HG03442 (cell line): ENCODE measurements around the gene PSAP.

Experiments used
- ATAC-seq: cut with Tn5 transposase; IDR thresholded peaks from one replicate; pipeline ENCODE4 v1.9.1; 2021; ENCODE audit warnings: mild to moderate bottlenecking, moderate library complexity; ENCODE audit not compliant: unreplicated experiment

The PSAP gene

DNA sequence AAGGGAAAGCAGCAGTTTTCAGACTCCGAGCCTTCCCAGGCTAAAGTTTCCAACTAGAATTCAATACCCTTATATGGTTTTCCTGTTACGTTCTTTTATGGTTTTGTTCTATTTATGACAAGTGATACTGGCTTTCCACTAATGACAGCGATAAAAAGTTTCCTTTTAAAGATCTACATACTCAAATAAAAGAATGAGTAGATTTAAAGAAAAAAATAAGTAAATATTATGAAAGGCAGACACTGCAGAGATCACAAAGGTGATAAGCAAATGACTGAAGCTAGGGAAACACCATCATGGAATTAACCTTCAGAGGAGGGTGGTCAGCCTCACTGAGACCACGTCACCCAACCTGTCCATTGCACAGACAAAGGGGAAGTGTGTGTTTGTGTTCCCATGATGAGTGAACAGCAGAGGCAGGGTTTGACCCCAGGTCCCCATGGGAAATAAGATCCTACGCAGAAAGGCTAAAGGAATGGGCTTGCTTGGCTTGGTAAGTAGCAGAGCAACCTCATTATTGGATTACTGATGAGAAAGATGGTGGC, 81.7 kb downstream of the PSAP start:
- peak; percentile 14 for ATAC-seq

DNA sequence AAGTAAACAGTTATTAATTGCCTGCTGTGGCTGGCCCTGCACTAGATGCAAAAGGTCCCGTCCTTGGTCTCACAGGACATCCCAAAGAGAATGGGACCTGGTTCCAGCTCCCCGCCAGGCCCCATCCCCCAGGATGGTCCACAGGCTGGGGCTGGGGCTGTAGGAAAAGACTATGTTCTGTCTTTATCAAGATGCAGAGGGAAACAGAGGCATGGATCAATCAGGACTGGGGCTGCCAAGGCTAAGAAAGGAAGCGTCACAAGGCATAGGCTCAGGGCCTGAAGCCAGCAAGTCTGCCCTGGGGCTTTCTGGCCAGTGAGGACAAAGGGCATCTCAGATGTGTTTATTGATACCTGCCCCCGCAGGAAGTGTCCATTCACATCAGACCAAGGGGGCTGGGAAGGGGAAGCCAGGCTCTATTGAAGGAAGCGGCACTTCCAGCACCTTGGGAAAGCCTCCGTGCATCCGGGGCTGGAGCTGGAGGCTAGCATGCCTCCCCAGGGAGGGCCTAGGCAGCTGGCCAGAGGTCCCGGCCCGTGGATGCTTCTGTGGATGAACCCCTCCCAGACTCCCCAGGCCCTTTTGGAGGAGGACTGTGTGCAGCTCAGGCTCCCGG, 83.5 kb downstream of the PSAP start:
- no peak for ATAC-seq

DNA sequence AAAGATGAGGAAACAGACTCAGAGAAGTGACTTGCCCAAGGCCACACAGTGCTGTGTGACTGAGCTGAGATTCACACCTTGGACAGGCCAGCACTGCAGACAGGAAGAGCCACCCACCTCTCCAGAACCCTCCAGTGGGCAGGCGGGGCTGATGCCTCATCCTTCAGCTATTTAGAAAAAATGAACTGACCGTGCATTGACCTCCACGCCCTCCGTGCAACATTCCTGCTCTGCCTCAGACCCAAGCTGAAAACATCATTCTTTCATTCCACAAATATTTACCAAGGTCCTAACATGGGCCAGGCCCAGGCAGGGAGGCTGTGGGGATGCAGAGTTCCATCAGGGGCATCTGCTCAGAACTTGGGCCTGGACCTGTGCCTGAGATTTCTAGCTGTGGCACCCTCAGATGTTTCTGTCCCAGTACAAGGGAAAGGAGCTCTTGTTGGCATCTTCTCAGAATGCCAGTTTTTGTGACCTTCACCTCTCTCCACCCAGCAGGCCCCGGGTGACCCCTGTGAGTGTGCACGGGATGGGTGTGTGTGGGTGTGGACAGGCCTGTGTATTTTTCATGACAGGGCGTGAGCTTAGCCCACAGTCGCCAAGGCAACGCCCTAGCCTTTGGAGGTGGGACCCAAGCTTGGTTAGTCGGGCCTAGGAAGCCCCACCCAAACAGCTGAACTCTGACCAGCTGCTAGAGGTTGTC, 84.2 kb downstream of the PSAP start:
- ATAC-seq, result no peak
